HG03521 (cell line): ENCODE results near the gene ABCC11.

Source experiments
- ATAC-seq: cut with Tn5 transposase; IDR thresholded peaks from one replicate; pipeline ENCODE4 v1.9.1; 2021; ENCODE audit warnings: mild to moderate bottlenecking, moderate library complexity; ENCODE audit not compliant: unreplicated experiment

The ABCC11 gene

DNA sequence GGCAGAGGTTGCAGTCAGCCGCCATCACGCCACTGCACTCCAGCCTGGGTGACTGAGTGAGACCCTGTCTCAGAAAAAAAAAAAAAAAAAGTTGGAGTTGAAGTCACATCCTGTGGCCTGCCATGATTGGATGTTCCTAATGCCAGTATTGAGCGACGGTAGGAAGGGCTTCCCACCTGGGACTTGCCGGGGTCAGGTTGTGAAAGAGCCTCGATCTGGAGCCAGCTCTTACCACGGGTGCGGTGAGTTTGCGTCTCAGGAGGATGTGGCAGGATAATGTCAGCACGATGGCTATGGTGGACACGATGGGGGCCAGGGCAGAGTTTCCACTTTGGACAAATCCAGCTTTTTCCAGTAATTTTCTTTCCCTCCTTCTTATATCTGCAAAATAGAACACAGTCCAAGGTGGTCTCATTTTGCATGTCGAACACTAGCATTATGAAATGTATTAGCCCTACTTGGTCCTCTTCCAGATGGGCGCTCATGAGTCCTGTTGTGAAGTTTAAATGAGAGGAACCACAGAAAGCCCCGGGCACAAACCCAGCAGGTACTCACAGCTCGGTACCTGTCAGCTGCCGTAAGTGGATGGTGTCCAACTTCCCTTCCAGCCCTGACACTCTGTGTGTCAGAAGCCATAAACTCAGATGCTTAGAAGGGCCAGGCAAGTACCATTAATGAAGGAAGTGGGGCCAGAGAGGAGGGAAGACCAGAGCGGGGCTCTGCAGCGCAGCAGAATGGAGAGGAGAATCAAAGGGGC is 113.7 kb downstream of the ABCC11 start:
- ATAC-seq = no peak

- ATAC-seq = no peak
Observed at GRCh38 chr16:48132696-48133095, 114.6 kb downstream of the ABCC11 start.

DNA sequence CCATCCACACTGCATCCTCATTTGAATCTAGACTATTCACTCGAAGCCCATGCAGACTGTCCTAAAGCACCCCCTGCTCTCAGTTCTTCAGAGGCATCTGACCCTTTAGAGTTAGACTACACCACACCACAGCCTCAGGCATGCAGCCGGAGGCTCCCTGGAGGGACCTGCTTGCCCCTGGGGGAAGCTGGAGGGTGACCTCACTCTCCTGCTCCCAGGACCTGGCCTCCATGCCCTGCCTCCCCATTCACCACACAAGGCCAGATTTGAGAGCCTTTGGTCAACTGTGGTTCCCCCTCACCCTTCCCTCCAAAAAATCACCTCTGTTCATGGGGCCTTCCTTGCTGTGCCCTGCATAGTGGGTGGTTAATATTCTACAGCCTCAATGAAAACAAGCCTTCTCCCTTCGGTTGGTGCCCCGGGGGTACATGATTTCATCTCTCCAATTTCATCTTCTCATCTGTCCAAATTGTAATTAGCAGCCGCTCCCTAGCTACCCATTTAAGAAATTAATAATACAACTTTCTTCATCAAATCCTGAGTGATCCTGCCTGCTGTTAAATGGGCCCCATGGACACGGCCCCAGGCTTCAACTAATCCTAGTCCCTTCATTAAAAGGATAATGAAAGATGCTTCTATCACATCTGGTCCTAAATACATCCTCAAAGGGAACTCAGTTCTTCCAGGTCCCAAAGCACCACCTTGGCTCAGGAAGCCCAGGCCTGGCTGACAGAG is 116.0 kb downstream of the ABCC11 start:
- no peak for ATAC-seq

- no peak for ATAC-seq
Observed at GRCh38 chr16:48129926-48130325, 117.4 kb downstream of the ABCC11 start.

GRCh38 chr16:48128769-48129168 is 118.6 kb downstream of the ABCC11 start:
- no peak for ATAC-seq

- no peak for ATAC-seq
Observed at GRCh38 chr16:48126801-48127644, 120.3 kb downstream of the ABCC11 start.

GRCh38 chr16:48125888-48126287 is 121.5 kb downstream of the ABCC11 start:
- ATAC-seq = no peak

GRCh38 chr16:48124266-48124665 is 123.1 kb downstream of the ABCC11 start:
- ATAC-seq = no peak

DNA sequence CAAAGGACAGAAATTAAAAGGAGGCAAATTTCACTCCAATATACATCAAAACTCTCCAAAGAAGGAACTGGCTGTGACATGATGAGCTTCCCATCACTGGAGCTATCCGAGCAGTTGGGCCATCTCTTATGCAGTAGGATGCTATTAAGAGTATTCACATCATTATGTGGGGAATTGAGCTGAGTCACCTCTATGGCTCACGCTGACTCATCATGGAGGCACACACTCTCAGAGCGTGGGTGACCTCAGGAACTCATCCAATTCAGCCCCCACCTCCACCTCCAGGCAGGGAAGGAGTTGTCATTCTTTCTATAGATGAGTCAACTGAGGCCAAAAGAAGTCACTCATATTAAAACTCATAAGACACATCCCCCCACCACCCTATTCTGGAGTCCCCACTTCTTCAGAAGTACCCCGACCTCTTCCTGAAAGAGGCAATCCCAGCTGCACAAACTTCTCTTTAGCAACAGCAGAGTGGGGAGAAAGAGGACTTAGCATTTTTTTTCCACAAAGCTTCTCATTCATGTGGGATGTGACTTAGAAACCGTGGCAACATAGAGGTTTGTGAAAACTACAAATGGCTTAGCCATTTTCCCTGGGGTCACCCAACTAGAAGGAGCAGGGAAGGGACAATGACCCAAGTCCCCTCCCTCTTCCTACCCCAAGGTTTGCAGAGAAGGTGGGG is 124.1 kb downstream of the ABCC11 start:
- no peak for ATAC-seq

DNA sequence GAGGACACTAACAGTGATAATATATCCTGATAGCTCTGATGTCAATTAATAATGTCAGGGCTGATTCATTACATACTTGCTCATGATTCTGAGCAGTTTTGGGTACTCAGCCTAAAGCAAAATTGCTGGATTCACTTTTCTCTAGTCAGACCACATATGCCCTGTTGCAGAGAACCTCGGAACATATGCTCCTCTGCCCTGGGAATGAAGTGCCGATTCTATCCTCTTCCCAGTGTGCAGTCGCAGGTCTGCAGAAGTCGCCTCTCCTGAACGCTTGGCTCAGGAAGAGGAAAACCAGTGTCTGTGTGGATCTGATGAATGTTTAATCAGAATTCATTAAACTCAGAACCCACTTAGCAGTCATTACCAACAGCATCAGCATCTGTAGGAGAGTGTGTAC is 126.1 kb downstream of the ABCC11 start:
- ATAC-seq = no peak

- no peak for ATAC-seq
Observed at GRCh38 chr16:48118841-48119240, 128.5 kb downstream of the ABCC11 start.

- peak; percentile 84 for ATAC-seq
Observed at GRCh38 chr16:48117217-48118105, 129.9 kb downstream of the ABCC11 start.
